CD4-positive, alpha-beta T cell treated with Interleukin-17A for 4 hours (primary cell): ENCODE data around the gene UFC1.
A peak's percentile ranks its signal among the peaks of the same experiment; 100 is the strongest.

Experiments
- DNase-seq: peaks from one replicate; pipeline ENCODE4 v3.0.0-alpha.2; 2020; ENCODE audit warnings: mixed read lengths

UFC1 gene

GRCh38 chr1:161196111-161196510 is 42.3 kb downstream of the UFC1 start:
- DNase-seq: no peak

DNA sequence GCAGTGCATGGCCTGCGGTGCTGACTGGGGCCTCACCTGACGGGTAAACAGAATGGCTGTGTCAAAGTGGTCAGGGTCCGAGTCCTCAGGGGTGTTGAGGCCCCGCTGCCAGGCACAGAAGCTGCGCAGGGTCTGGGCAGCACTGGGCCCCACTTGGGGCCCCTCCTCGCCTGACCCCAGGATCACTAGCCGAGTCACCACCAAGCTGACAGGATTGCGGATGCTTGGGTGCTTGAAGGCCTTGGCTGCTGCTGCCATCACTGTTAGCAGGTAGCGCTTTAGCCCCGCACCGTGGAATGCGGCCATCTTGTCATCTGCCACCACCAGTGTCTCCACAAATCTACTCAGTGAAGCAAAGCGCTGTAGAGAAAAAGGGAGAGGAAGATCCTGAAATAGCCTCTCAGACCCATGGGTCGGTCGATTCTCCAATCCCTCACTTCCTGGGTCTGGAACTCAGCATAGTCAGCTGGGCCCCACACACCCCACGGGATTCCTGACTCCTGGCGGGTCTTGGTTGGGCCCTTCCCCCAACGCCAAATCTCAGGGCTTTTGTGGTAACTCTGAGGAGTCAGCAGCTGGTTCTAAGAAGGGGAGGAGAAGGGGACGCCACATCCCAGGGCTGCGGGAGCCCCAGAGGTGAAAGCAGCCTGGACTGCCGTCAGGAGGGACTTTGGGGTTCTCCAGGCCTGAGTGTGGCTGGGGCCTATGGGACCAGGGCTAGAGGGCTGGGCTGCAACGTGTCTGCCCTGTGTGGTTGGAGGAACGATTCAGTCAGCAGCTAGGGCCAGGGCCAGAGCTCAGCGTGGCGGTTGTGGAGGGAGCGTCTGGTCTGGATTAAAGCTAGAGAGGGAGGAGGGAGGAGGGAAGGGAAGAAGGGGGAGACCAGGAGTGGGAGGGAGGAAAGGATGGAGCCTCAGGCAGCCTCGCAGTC is 43.0 kb downstream of the UFC1 start:
- DNase-seq: no peak

DNA sequence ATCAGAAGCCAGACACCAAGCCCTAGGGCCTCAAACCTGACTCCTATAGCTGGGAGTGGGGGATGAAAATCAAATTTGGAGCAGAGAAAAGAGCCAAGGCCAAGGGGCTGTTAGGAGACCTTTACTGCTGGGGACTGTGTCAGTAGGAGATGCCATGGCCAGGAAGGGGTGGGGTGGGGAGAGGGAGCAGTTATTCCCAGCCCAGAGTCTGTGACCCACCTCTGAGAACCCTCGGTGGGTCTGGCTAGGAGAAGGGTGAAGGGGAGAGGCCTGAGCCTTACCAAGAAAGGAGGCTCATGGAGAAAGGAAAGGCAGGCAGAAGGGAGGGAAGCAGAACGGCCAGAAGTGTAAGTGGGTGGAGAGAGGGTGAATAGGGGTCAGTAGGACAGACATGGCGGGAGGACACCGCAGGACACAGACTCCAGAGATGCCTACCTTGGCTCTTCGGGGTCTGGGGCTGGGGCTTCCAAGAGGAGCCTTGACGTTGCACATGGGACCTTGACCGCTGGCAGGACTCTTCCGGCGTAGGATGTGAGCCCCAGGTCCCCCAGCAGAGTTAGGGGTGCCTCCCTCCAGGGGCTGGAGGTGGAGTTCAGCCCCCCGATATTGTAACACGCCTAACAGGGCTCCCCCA is 43.9 kb downstream of the UFC1 start:
- DNase-seq: no peak

GRCh38 chr1:161198194-161198896 is 44.6 kb downstream of the UFC1 start:
- DNase-seq: no peak

DNA sequence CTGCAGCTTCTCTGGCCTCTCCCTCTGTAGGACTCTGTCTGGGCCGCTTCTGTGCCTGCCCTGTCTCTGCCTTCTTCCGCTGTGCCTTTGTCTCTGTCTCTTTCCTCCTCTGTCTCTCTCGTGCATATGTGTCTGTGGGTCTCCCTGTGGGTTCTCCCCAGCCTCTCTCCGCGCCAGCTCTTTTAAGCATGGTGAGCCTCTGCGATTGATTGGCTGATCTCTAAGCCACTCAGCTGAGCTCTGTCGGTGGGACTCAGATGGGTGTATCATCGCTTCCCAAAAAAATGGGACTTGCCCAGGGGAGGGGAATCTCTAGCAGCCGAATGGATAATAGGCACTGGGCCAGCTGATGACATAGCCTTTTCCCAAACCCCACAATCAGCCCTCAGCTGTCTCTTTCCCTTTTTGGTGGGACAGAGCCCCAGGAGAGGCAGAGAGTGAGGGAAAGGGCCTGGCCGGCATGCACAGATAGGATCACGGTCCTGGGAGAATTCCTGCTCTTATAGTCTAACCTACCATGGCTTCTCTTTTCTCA is 45.2 kb downstream of the UFC1 start, which contains the start of gene ADAMTS4:
TSS of gene ADAMTS4 (minus strand) at position 158 of the 535 bp plus-strand sequence. CDS start 427 bp downstream, outside the sequence.
- DNase-seq: no peak

DNA sequence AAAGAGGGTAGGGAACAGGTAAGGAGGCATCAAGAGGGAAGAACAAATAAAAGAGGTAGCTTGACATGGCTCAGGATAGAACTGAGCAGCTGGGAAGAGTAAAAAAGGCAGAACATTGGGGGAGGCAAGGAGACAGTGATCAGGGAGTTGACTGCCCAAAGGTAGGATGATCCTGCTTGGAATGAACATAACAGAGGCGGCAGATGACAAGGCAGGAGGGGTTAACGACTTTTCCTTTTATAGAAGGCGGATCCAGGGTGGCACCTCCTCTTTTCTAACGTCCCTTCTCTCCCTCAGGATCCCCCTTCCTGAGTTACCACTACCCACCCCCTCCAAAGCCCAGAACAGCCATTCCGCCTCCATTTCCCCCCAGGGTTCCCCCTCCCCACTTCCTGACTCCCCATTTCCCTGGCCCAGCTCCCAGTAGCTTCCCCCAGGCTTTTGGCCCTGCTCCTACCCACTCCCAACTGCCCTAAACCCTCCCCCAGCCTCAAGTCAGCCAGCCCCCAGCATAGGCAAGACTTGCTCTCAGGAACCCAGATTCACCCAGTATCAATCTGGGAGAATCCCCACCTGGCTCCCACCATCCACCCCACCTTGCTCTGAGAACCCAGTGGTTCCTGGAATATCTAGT is 45.8 kb downstream of the UFC1 start:
- no peak for DNase-seq

DNA sequence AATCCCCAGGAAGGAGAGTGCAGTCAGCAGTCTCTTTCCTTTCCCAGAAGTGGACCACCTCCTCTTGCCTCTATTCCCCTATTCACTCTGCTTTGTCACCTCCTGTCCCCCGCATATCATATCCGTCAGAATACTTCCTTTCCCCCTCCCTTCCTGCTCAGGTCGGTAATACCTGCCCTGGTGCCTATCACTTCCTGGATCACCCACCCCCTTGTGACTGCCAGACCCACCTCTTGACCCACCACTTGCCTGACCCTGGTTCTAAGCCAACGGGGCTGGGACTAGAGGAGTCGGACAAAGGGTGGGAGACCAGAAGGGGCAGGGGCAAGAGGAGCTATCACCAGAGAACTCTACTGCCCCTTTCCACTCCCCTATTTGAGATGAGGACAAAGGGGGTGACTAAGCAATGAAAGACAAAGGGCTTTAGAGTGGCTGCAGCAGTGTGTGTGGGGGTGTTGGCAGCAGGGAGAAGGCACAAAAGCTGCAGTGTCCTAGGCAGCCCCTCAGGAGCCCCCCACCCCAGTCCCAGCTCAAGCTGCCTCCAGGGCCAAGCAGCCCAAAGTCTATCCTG is 46.7 kb downstream of the UFC1 start:
- no peak for DNase-seq

GRCh38 chr1:161200992-161201835 is 47.4 kb downstream of the UFC1 start:
- DNase-seq: no peak

- peak; percentile 95 for DNase-seq
These were observed 48.3 kb downstream of the UFC1 start, which contains the start of gene NDUFS2 for GRCh38 chr1:161201836-161202712. TSS of gene NDUFS2 (plus strand) at chr1:161202367. CDS start at chr1:161202386, 19 bp downstream.

DNA sequence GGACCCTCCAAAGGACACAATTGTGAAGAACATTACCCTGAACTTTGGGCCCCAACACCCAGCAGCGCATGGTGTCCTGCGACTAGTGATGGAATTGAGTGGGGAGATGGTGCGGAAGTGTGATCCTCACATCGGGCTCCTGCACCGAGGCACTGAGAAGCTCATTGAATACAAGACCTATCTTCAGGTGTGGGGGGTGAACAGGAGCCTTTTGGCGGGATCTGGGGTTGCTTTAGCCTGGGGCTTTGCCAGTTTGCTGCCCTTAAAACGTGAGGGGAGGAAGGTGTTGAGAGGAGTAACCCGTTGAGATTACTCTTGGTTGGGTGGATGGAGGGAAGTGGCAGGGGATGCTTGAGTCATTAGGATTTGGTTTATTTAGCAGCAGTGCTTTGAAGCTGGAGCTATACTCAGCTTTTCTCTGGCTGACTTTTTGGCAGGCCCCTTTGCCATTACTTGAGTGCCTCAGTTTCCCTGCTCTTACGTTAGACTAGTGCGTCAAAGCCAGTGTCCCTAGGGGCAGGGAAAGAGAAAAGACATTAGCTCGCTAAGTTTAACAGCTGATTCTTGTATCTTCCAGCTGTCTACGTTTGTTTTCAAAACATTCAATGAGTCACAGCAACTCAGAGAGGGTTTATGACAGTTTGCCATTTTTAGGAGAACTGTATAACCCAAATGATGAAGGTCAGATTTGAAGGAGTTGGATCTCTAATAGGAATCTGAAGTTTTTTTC is 52.8 kb downstream of the UFC1 start:
- no peak for DNase-seq

GRCh38 chr1:161207173-161207572 is 53.4 kb downstream of the UFC1 start:
- DNase-seq: no peak
